Sigmoid colon (tissue), 4 donors: ENCODE measurements around the gene GNE.

ENCODE experiments used
- EP300 ChIP-seq, 4 donors: sonication (generic); formaldehyde crosslinking; IDR thresholded peaks; one replicate each; pipeline ENCODE4 v1.6.1; 2017; ENCODE audit warnings: antibody characterized with exemption in 4 of 4
- POLR2A ChIP-seq, 2 donors: fragments of 450-650 bp; IDR thresholded peaks; one replicate each; pipeline ENCODE4 v1.6.1; 2016; ENCODE audit warnings: antibody characterized with exemption in 2 of 2, mild to moderate bottlenecking in 2 of 2, moderate library complexity in 2 of 2
- TF ChIP-seq, protein P1 (sequence below), 4 experiments: fragments of 450-650 bp in 3 of 4; fragments of 200-600 bp in 1 of 4; IDR thresholded peaks; one replicate each; pipeline ENCODE4 v1.5.1; 2016 to 2019; ENCODE audit warnings: antibody characterized with exemption in 4 of 4, mild to moderate bottlenecking in 3 of 4, moderate library complexity in 2 of 4

DNA sequence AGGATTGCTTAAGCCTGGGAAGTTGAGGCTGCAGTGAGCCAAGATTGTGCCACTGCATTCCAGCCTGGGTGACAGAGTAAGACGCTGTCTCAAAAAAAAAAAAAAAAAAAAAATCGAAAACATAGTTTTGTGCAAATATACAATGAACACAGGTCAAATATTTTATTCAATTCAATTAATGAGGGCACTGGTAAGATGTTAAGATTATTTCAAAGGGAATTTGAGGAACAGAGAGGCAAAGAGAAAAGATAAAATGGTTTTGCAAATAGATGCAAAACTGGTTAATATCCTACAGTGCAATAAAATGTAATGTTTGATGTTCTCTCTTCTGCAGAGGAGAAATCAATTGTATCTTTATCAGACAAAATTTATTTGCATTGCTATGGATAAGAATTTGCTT is 39.5 kb upstream of the GNE start:
- TF ChIP-seq, protein P1, sequence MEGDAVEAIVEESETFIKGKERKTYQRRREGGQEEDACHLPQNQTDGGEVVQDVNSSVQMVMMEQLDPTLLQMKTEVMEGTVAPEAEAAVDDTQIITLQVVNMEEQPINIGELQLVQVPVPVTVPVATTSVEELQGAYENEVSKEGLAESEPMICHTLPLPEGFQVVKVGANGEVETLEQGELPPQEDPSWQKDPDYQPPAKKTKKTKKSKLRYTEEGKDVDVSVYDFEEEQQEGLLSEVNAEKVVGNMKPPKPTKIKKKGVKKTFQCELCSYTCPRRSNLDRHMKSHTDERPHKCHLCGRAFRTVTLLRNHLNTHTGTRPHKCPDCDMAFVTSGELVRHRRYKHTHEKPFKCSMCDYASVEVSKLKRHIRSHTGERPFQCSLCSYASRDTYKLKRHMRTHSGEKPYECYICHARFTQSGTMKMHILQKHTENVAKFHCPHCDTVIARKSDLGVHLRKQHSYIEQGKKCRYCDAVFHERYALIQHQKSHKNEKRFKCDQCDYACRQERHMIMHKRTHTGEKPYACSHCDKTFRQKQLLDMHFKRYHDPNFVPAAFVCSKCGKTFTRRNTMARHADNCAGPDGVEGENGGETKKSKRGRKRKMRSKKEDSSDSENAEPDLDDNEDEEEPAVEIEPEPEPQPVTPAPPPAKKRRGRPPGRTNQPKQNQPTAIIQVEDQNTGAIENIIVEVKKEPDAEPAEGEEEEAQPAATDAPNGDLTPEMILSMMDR (IDR thresholded peaks at IDR 0.05), result no peak
- no peak for TF ChIP-seq POLR2A (IDR thresholded peaks at IDR 0.05)
- no peak for TF ChIP-seq EP300 (IDR thresholded peaks at IDR 0.05)
